Cardiac muscle cell (in vitro differentiated cells and primary cell): ENCODE data around the gene CAMK4. TPM values are rescaled to one million over a fixed set of nuclear protein-coding genes. Genes with fewer than 3 reads are reported as not detected.

Experiments used
- DNase-seq, 2 donors: peaks; one replicate each; pipeline versions ENCODE4 v3.0.0 to v3.0.0-alpha.2; 2010 to 2017; ENCODE audit warnings: low read depth in 1 of 2, low spot score in 1 of 2
- H3K27ac ChIP-seq: fragments of 200-600 bp; sonication (generic); 2 replicates; pipeline ENCODE4 v1.5.1; 2016
- H3K27me3 ChIP-seq: fragments of 200-600 bp; sonication (generic); 2 replicates; pipeline ENCODE4 v1.6.0; 2016; ENCODE audit warnings: control low read depth
- H3K36me3 ChIP-seq: fragments of 200-600 bp; sonication (generic); 2 replicates; pipeline ENCODE4 v1.5.1; 2016; ENCODE audit warnings: control low read depth
- H3K4me1 ChIP-seq: fragments of 200-600 bp; sonication (generic); 2 replicates; pipeline ENCODE4 v1.8.1; 2017; ENCODE audit warnings: low read depth, mild to moderate bottlenecking, mixed run types
- H3K4me3 ChIP-seq: fragments of 200-600 bp; sonication (generic); 2 replicates; pipeline ENCODE4 v1.5.1; 2016; ENCODE audit warnings: mild to moderate bottlenecking
- H3K9me3 ChIP-seq: fragments of 200-600 bp; sonication (generic); 2 replicates; pipeline ENCODE4 v1.5.1; 2017; ENCODE audit warnings: low read depth, mild to moderate bottlenecking, control low read depth
- polyA plus RNA-seq: library from polyadenylated mRNA; unstranded; fragments of >200 nt; fragmentation: Nextera tagmentation; extraction: Ambion mirVana; gene quantifications from 2 replicates; pipeline ENCODE4 v1.2.1, GENCODE V29; 2016
- total RNA-seq: library from RNA; depleted of rRNA; stranded (reverse); fragments of >200 nt; gene quantifications from 2 replicates; pipeline ENCODE4 v1.2.3, GENCODE V29; 2016
- TF ChIP-seq, protein P1 (sequence below): IDR thresholded peaks from 2 replicates; pipeline ENCODE4 v1.5.1; 2012; ENCODE audit warnings: low read depth, mild to moderate bottlenecking, low read length

Gene CAMK4
- total and polyA plus RNA-seq, 2 experiments from 2014 or later: 0.67 to 2.1 TPM

DNA sequence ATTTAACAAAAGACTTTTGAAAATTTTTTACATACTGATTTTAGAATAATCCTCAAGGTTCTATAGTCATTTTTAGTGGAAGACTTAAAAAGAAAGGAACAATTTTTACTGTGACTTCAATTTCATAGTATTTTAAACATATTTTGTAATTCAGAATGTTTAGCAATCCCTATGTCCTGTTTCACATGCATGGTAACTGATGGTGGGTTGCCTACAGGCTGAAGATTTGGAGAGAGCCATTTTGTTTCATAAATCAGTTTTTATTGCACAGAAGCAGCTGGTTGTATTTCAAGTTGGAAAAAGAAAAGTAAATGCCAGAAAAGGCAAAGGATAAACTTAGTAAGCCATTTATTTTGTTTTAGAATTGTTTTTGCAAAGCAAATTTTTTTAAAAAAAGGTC, 264.2 kb downstream of the CAMK4 start:
- TF ChIP-seq, protein P1, sequence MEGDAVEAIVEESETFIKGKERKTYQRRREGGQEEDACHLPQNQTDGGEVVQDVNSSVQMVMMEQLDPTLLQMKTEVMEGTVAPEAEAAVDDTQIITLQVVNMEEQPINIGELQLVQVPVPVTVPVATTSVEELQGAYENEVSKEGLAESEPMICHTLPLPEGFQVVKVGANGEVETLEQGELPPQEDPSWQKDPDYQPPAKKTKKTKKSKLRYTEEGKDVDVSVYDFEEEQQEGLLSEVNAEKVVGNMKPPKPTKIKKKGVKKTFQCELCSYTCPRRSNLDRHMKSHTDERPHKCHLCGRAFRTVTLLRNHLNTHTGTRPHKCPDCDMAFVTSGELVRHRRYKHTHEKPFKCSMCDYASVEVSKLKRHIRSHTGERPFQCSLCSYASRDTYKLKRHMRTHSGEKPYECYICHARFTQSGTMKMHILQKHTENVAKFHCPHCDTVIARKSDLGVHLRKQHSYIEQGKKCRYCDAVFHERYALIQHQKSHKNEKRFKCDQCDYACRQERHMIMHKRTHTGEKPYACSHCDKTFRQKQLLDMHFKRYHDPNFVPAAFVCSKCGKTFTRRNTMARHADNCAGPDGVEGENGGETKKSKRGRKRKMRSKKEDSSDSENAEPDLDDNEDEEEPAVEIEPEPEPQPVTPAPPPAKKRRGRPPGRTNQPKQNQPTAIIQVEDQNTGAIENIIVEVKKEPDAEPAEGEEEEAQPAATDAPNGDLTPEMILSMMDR: no peak
- Histone ChIP-seq H3K27me3 (no peaks in the 10 kb centered on the region), H3K4me3 (no peak overlapping the region), H3K9me3 (no peaks in the 10 kb centered on the region), H3K36me3 (no peaks in the 10 kb centered on the region), H3K27ac (no peak overlapping the region), H3K4me1 (peaks cover 6% of the 10 kb centered on the region)
- no peak for DNase-seq

DNA sequence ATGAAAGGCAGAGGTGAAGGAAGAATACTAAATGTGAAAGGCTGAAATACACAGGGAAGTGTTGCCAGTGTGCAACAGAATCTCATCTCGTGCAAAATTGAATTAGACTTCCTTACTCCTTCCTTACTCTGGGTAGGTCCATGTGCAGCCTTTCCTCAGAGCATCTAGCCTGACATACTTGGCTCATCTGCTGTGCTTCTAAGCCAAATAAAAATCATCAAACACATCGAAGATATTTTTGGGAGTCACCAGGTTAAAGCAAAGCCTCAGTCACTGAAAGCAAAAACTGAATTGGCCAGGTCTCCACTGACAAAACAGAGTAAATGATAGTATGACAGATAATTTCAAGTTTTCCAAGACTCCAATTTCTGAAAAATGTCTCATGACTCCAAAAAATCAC, 268.8 kb downstream of the CAMK4 start:
- Histone ChIP-seq H3K27me3 (no peaks in the 10 kb centered on the region), H3K27ac (peak overlapping the region; percentile 44), H3K4me1 (peaks cover 6% of the 10 kb centered on the region), H3K9me3 (no peaks in the 10 kb centered on the region), H3K4me3 (no peak overlapping the region), H3K36me3 (peaks cover 18% of the 10 kb centered on the region)
- DNase-seq: no peak
- TF ChIP-seq, protein P1: no peak

DNA sequence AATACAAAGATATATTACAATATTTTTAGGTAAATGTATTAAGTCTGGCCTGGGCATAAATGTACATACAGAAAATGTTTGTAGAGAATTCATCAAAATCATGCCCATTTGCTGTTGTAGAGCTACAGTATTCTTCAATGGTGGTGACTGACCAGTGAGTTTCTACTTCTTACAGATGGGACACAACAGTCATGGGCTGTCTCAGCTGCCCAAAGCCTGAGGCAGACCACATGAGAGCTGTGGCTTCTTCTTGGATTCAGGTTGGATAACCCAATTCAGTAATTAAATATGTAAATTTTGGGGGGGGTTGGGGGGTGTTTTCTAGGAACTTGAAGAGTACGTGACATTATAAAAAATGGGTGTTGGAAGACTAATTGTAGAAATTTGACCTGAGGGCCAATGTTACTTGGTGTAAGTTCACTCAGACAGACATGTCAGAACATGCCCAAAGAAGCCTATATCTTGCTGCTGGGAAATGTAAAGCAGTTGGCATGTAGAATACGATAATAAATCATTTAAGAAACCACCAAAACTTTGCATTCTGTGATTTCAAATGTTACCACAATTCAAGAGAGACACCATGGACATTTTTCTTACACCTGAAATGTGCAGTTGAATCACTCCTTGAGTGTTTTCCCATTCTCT, 270.3 kb downstream of the CAMK4 start:
- TF ChIP-seq, protein P1: no peak
- no peaks in the 10 kb centered on the region for H3K9me3 ChIP-seq
- H3K4me1 ChIP-seq: peaks cover 6% of the 10 kb centered on the region
- H3K27ac ChIP-seq: peak overlapping the region; percentile 44
- DNase-seq: no peak
- no peaks in the 10 kb centered on the region for H3K27me3 ChIP-seq
- no peak overlapping the region for H3K4me3 ChIP-seq
- peaks cover 30% of the 10 kb centered on the region for H3K36me3 ChIP-seq

DNA sequence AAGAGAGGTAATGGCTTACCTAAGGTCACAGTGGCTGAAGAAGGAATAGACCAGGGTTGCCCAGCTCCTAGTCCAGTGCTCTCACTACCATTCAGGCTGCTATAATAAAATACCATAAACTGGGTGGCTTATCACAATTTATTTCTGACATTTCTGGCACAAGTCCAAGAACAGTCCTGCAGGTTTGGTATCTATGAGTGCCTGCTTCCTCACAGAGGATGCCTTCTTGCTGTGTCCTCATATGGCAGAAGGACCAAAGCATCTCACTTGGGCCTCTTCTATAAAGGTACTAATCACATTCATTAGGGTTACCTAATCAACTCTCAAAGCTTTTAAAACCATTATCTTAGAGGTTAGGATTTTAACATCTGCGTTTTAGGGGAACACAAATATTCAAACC, 271.0 kb downstream of the CAMK4 start:
- Histone ChIP-seq H3K36me3 (peaks cover 34% of the 10 kb centered on the region), H3K27me3 (no peaks in the 10 kb centered on the region), H3K4me1 (peaks cover 6% of the 10 kb centered on the region), H3K9me3 (no peaks in the 10 kb centered on the region), H3K27ac (peak overlapping the region; percentile 44), H3K4me3 (no peak overlapping the region)
- TF ChIP-seq, protein P1: no peak
- DNase-seq: no peak

DNA sequence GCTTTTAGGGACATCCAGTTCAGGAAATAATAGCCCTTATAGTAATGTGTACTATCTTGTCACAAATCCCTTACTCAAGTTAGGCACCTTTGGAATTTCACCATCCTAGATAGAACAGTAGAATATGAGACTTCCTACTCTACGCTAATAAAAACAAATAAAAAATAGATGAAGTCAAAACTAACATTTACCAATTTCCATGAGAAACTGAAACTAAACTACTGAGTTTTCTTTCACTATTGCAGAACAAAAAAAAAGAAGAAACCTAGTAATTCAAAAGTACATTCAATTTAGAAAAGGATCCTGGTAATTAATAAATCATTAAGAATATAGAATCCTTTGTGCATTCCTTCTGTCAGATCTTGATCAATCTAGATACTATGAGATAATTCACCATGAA, 274.2 kb downstream of the CAMK4 start:
- Histone ChIP-seq H3K9me3 (no peaks in the 10 kb centered on the region), H3K4me1 (no peaks in the 10 kb centered on the region), H3K27me3 (no peaks in the 10 kb centered on the region), H3K36me3 (peaks cover 49% of the 10 kb centered on the region), H3K27ac (no peak overlapping the region), H3K4me3 (no peak overlapping the region)
- TF ChIP-seq, protein P1: no peak
- no peak for DNase-seq
